Trophoblast cell (in vitro differentiated cells and primary cell): Measurements from ENCODE around the gene RTP1.
"Not testable (repeated sequence)": the region's sequence is repeated elsewhere in the genome, so short reads cannot be mapped to it uniquely, and the experiment has no call there.

Experiments
- DNase-seq, 2 donors: peaks; one replicate each; pipeline ENCODE4 v3.0.0-alpha.2; 2016
- H2AFZ ChIP-seq: 2 replicates; pipeline ENCODE4 v1.6.1; 2013; ENCODE audit warnings: low read length, moderate library complexity, mild to moderate bottlenecking; ENCODE audit not compliant: insufficient read depth, poor library complexity
- H2AK5ac ChIP-seq: 2 replicates; pipeline ENCODE4 v1.6.1; 2013; ENCODE audit warnings: mild to moderate bottlenecking, low read length
- H2BK120ac ChIP-seq: 2 replicates; pipeline ENCODE4 v1.6.1; 2013; ENCODE audit warnings: low read length, mild to moderate bottlenecking, moderate library complexity; ENCODE audit not compliant: insufficient read depth, poor library complexity
- H2BK12ac ChIP-seq: 2 replicates; pipeline ENCODE4 v1.6.1; 2013; ENCODE audit warnings: mild to moderate bottlenecking, low read length, moderate library complexity
- H2BK5ac ChIP-seq: 2 replicates; pipeline ENCODE4 v1.6.1; 2013; ENCODE audit warnings: low read length, low read depth, moderate library complexity, mild to moderate bottlenecking; ENCODE audit not compliant: poor library complexity
- H3K14ac ChIP-seq: 2 replicates; pipeline ENCODE4 v1.6.1; 2013; ENCODE audit warnings: mild to moderate bottlenecking, low read length
- H3K18ac ChIP-seq: 2 replicates; pipeline ENCODE4 v1.6.1; 2013; ENCODE audit warnings: mild to moderate bottlenecking, low read length
- H3K23ac ChIP-seq: 2 replicates; pipeline ENCODE4 v1.6.1; 2013; ENCODE audit warnings: low read length
- H3K27ac ChIP-seq: 2 replicates; pipeline ENCODE4 v1.5.1; 2013; ENCODE audit warnings: low read depth, mild to moderate bottlenecking, inconsistent platforms, low read length, moderate library complexity
- H3K27me3 ChIP-seq: 2 replicates; pipeline ENCODE4 v1.6.1; 2013; ENCODE audit warnings: inconsistent platforms, mild to moderate bottlenecking, low read length, moderate library complexity; ENCODE audit not compliant: insufficient read depth
- H3K36me3 ChIP-seq, 2 experiments: 1 replicate in 1 of 2; 2 replicates in 1 of 2; pipeline ENCODE4 v1.6.1; 2013; ENCODE audit warnings: low read length in 2 of 2, mild to moderate bottlenecking in 2 of 2, moderate library complexity in 1 of 2; ENCODE audit not compliant: insufficient read depth in 2 of 2, control insufficient read depth in 1 of 2
- H3K4ac ChIP-seq: 2 replicates; pipeline ENCODE4 v1.6.1; 2013; ENCODE audit warnings: low read depth, mild to moderate bottlenecking, low read length, moderate library complexity
- H3K4me1 ChIP-seq, 2 experiments: 1 replicate in 1 of 2; 2 replicates in 1 of 2; pipeline ENCODE4 v1.6.1; 2013; ENCODE audit warnings: low read length in 2 of 2, mild to moderate bottlenecking in 2 of 2, moderate library complexity in 1 of 2; ENCODE audit not compliant: insufficient read depth in 2 of 2, control insufficient read depth in 1 of 2
- H3K4me2 ChIP-seq: 2 replicates; pipeline ENCODE4 v1.6.1; 2013; ENCODE audit warnings: inconsistent platforms, mild to moderate bottlenecking, low read length, moderate library complexity
- H3K4me3 ChIP-seq: 2 replicates; pipeline ENCODE4 v1.5.1; 2013; ENCODE audit warnings: mild to moderate bottlenecking, low read depth, low read length, inconsistent platforms
- H3K79me1 ChIP-seq: one replicate; pipeline ENCODE4 v1.6.1; 2013; ENCODE audit warnings: low read length
- H3K79me2 ChIP-seq: 2 replicates; pipeline ENCODE4 v1.6.1; 2013; ENCODE audit warnings: low read length, mild to moderate bottlenecking; ENCODE audit not compliant: control insufficient read depth, insufficient read depth, poor library complexity
- H3K9ac ChIP-seq: 2 replicates; pipeline ENCODE4 v1.6.1; 2013; ENCODE audit warnings: mild to moderate bottlenecking, low read length
- H3K9me3 ChIP-seq: 2 replicates; pipeline ENCODE4 v1.6.1; 2013; ENCODE audit warnings: low read depth, mild to moderate bottlenecking, control low read depth, inconsistent platforms, low read length; ENCODE audit not compliant: insufficient read depth
- H4K12ac ChIP-seq: 2 replicates; pipeline ENCODE4 v1.6.1; 2013; ENCODE audit warnings: low read depth, mild to moderate bottlenecking, low read length, moderate library complexity
- H4K8ac ChIP-seq: 2 replicates; pipeline ENCODE4 v1.6.1; 2013; ENCODE audit warnings: low read depth, mild to moderate bottlenecking, low read length, moderate library complexity
- H4K91ac ChIP-seq: one replicate; pipeline ENCODE4 v1.6.1; 2013; ENCODE audit warnings: low read depth, mild to moderate bottlenecking, low read length, moderate library complexity
- WGBS: extraction: QIAGEN DNeasy Blood & Tissue Kit; methylation state at CpG from one replicate; pipeline ENCODE4 v1.1.7; 2013; ENCODE audit warnings: missing lambda C conversion rate; ENCODE audit not compliant: insufficient read length, insufficient coverage; ENCODE audit errors: extremely low coverage; 5-methylcytosine and 5-hydroxymethylcytosine counted together

Gene RTP1

GRCh38 chr3:187237741-187238140 lies 40.5 kb downstream of the RTP1 start:
- Histone ChIP-seq H2AFZ (no peak overlapping the region), H3K27ac (no peak overlapping the region), H2BK12ac (no peak overlapping the region), H2BK5ac (no peak overlapping the region), H3K4me2 (no peak overlapping the region), H3K27me3 (no peaks in the 10 kb centered on the region), H3K23ac (no peak overlapping the region), H3K9ac (no peak overlapping the region), H4K91ac (no peak overlapping the region), H3K18ac (no peak overlapping the region), H4K8ac (no peak overlapping the region), H2AK5ac (no peak overlapping the region), H3K9me3 (peaks cover 5% of the 10 kb centered on the region), H3K4ac (no peak overlapping the region), H3K14ac (no peak overlapping the region), H3K4me3 (no peak overlapping the region), H3K36me3 (no peaks in the 10 kb centered on the region), H3K79me1 (no peaks in the 10 kb centered on the region), H3K4me1 (no peaks in the 10 kb centered on the region), H3K79me2 (no peaks in the 10 kb centered on the region), H2BK120ac (no peak overlapping the region), H4K12ac (no peak overlapping the region)
- no peak for DNase-seq

- Histone ChIP-seq H4K8ac (no peak overlapping the region), H2AK5ac (no peak overlapping the region), H2BK120ac (no peak overlapping the region), H3K18ac (no peak overlapping the region), H3K27me3 (no peaks in the 10 kb centered on the region), H4K12ac (no peak overlapping the region), H4K91ac (no peak overlapping the region), H3K27ac (no peak overlapping the region), H3K9me3 (peaks cover 5% of the 10 kb centered on the region), H3K4me1 (no peaks in the 10 kb centered on the region), H3K36me3 (no peaks in the 10 kb centered on the region), H3K4me3 (no peak overlapping the region), H3K14ac (no peak overlapping the region), H3K4me2 (no peak overlapping the region), H3K79me1 (no peaks in the 10 kb centered on the region), H2AFZ (no peak overlapping the region), H3K4ac (no peak overlapping the region), H3K9ac (no peak overlapping the region), H2BK5ac (no peak overlapping the region), H3K79me2 (no peaks in the 10 kb centered on the region), H2BK12ac (no peak overlapping the region), H3K23ac (no peak overlapping the region)
- DNase-seq: no peak
- no CpG with 5 or more reads among the region's 1 CpG for WGBS
Observed at GRCh38 chr3:187238239-187238638, 41.0 kb downstream of the RTP1 start.

GRCh38 chr3:187238835-187239234 lies 41.5 kb downstream of the RTP1 start:
- not testable (repeated sequence) for H2AK5ac ChIP-seq

GRCh38 chr3:187242435-187242834 lies 45.1 kb downstream of the RTP1 start:
- Histone ChIP-seq H2BK120ac (no peak overlapping the region), H3K4ac (no peak overlapping the region), H4K8ac (no peak overlapping the region), H2AK5ac (no peak overlapping the region), H4K12ac (no peak overlapping the region), H3K4me2 (no peak overlapping the region), H3K18ac (no peak overlapping the region), H3K27ac (no peak overlapping the region), H3K27me3 (no peaks in the 10 kb centered on the region), H3K9ac (no peak overlapping the region), H2BK5ac (no peak overlapping the region), H3K9me3 (peaks cover 4% of the 10 kb centered on the region), H2AFZ (no peak overlapping the region), H3K79me2 (no peaks in the 10 kb centered on the region), H3K36me3 (no peaks in the 10 kb centered on the region), H3K4me1 (no peaks in the 10 kb centered on the region), H3K14ac (no peak overlapping the region), H3K4me3 (no peak overlapping the region), H3K79me1 (no peaks in the 10 kb centered on the region), H3K23ac (no peak overlapping the region), H2BK12ac (no peak overlapping the region), H4K91ac (no peak overlapping the region)
- no peak for DNase-seq
- WGBS: no CpG with 5 or more reads among the region's 5 CpGs

More at GRCh38 chr3:187238835-187239234, 41.5 kb downstream of the RTP1 start:
- H2BK5ac ChIP-seq, H3K4me3 ChIP-seq, H3K79me1 ChIP-seq, H3K14ac ChIP-seq, H4K91ac ChIP-seq, H3K9ac ChIP-seq, H2BK120ac ChIP-seq, DNase-seq, H4K8ac ChIP-seq, H3K4ac ChIP-seq, H3K27ac ChIP-seq, H2AFZ ChIP-seq, H2BK12ac ChIP-seq, H3K36me3 ChIP-seq, H3K27me3 ChIP-seq, H3K18ac ChIP-seq, H3K9me3 ChIP-seq, H3K4me2 ChIP-seq, H3K4me1 ChIP-seq, H3K23ac ChIP-seq, H3K79me2 ChIP-seq, H4K12ac ChIP-seq: not testable (repeated sequence)
- no CpG with 5 or more reads among the region's 4 CpGs for WGBS
